ENCODE data around the gene PRM2.
"Not testable (repeated sequence)": the region's sequence is repeated elsewhere in the genome, so short reads cannot be mapped to it uniquely, and the experiment has no call there.

PRM2 gene

GRCh38 chr16:11289696-11290095 lies 13.4 kb upstream of the PRM2 start:
- not testable (repeated sequence) for DNase-seq (ENCODE audit: low spot score)

GRCh38 chr16:11289202-11289601 lies 12.9 kb upstream of the PRM2 start:
- no peak for DNase-seq (ENCODE audit: low spot score)

GRCh38 chr16:11285842-11286241 lies 9.6 kb upstream of the PRM2 start:
- no peak for DNase-seq (ENCODE audit: low spot score)

- DNase-seq (ENCODE audit: low spot score) = no peak
These were observed 7.6 kb upstream of the PRM2 start for GRCh38 chr16:11283820-11284248.

GRCh38 chr16:11280616-11281522 lies 4.6 kb upstream of the PRM2 start, which contains the start of gene PRM1:
Gene PRM1 (minus strand): TSS chr16:11281330. CDS start chr16:11281238, 92 bp downstream.
- DNase-seq (ENCODE audit: low spot score) = no peak

GRCh38 chr16:11278681-11279628 lies 2.7 kb upstream of the PRM2 start:
- DNase-seq (ENCODE audit: low spot score) = no peak

GRCh38 chr16:11277607-11278337 lies 1.5 kb upstream of the PRM2 start:
- DNase-seq (ENCODE audit: low spot score) = no peak

- no peak for DNase-seq (ENCODE audit: low spot score)
These were observed 765 bp upstream of the PRM2 start for GRCh38 chr16:11276896-11277593.

- DNase-seq (ENCODE audit: low spot score) = no peak
These were observed 1.3 kb downstream of the PRM2 start for GRCh38 chr16:11274964-11275363.

- no peak for DNase-seq (ENCODE audit: low spot score)
These were observed 2.5 kb downstream of the PRM2 start for GRCh38 chr16:11273721-11274324.

- no peak for DNase-seq (ENCODE audit: low spot score)
These were observed 3.2 kb downstream of the PRM2 start, which contains the start of gene PRM3 for GRCh38 chr16:11272921-11273720. Gene PRM3 (minus strand): TSS chr16:11273629. CDS start chr16:11273595, 34 bp downstream.

- no peak for DNase-seq (ENCODE audit: low spot score)
These were observed 3.8 kb downstream of the PRM2 start for GRCh38 chr16:11272484-11272883.

- no peak for DNase-seq (ENCODE audit: low spot score)
These were observed 4.7 kb downstream of the PRM2 start for GRCh38 chr16:11271610-11272009.

GRCh38 chr16:11270602-11271162 lies 5.6 kb downstream of the PRM2 start:
- DNase-seq (ENCODE audit: low spot score) = no peak

- no peak for DNase-seq (ENCODE audit: low spot score)
These were observed 7.3 kb downstream of the PRM2 start, which contains the start of gene TNP2 for GRCh38 chr16:11268921-11269375. Gene TNP2 (minus strand): TSS chr16:11269325. CDS start chr16:11269262, 63 bp downstream.

- no peak for DNase-seq (ENCODE audit: low spot score)
These were observed 11.2 kb downstream of the PRM2 start for GRCh38 chr16:11265124-11265523.

- DNase-seq (ENCODE audit: low spot score) = no peak
These were observed 12.0 kb downstream of the PRM2 start for GRCh38 chr16:11264155-11264832.

GRCh38 chr16:11263737-11264136 lies 12.5 kb downstream of the PRM2 start:
- no peak for DNase-seq (ENCODE audit: low spot score)

GRCh38 chr16:11262915-11263314 lies 13.4 kb downstream of the PRM2 start:
- DNase-seq (ENCODE audit: low spot score) = no peak
